ENCODE measurements around the gene GTPBP4. TPM values are rescaled to one million over a fixed set of nuclear protein-coding genes. Genes with fewer than 3 reads are reported as not detected.
"Not testable (repeated sequence)": the region's sequence is repeated elsewhere in the genome, so short reads cannot be mapped to it uniquely, and the experiment has no call there.

GTPBP4 gene
- total RNA-seq, 1 donor from 2014 or later, result 27.8 TPM

- DNase-seq (no peak), ATAC-seq (no peak)
- intact Hi-C loops (cut with micrococcal nuclease), result no loop called here
Observed at GRCh38 chr10:1047937-1048336, 59.7 kb downstream of the GTPBP4 start.

GRCh38 chr10:1048349-1048731, 60.1 kb downstream of the GTPBP4 start:
- ATAC-seq (peak; percentile 34), DNase-seq (peak; percentile 61)
- intact Hi-C loops (cut with micrococcal nuclease), result no loop called here

DNA sequence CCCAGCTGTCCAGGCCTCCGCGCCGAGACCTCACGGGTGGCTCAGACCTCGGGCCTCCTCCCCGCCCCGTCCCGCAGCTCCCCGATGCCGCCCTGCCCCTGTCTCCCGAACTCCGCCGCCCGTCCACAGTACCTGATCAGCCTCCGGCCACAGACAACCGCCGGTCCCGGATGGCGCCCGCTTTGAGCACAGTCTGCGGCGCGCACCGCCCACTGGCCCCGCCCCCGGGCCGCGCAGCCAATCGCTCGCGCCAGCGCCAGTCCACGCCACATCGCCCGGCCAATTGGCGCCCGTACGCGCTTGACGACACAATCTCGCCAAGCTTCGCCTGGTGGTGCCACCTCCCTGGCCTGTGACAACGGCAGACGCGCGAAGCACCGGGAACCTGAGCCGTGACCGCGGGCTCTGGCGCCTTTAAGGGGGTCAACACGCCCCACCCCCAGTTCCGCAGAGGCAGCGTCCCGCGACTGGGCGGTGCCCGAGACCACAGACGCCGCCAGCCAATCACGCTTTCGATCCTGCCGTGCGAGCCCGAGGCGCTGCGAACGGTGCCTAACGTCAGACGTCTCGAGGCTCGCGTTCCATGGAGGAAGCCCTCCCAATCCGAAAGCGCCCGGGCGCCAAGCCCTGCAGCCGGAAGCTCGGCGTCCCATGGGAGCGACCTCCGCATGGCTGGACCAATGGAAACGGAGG, 60.6 kb downstream of the GTPBP4 start, which contains the start of gene IDI1:
TSS of gene IDI1 (minus strand) at position 388 of the 693 bp plus-strand sequence. CDS start at position 272, 116 bp downstream.
- DNase-seq, result peak; percentile 98
- intact Hi-C loops (cut with micrococcal nuclease), result no loop called here

GRCh38 chr10:1049425-1049958, 61.3 kb downstream of the GTPBP4 start:
- no peak for ATAC-seq
- no peak for DNase-seq
- intact Hi-C loops (cut with micrococcal nuclease), result no loop called here

More for the DNA sequence above, 60.6 kb downstream of the GTPBP4 start, which contains the start of gene IDI1:
- peak; percentile 95 for ATAC-seq

GRCh38 chr10:1050145-1050544, 61.9 kb downstream of the GTPBP4 start:
- intact Hi-C loops (cut with micrococcal nuclease), result loop anchor here (5.0 kb wide), 1 partner anchor 63 kb away; the partner anchor contains the start of gene GTPBP4
- DNase-seq (no peak), ATAC-seq (no peak)

GRCh38 chr10:1050554-1050953, 62.3 kb downstream of the GTPBP4 start:
- ATAC-seq (no peak), DNase-seq (no peak)
- intact Hi-C loops (cut with micrococcal nuclease), result loop anchor here (5.0 kb wide), 1 partner anchor 63 kb away; the partner anchor contains the start of gene GTPBP4

DNA sequence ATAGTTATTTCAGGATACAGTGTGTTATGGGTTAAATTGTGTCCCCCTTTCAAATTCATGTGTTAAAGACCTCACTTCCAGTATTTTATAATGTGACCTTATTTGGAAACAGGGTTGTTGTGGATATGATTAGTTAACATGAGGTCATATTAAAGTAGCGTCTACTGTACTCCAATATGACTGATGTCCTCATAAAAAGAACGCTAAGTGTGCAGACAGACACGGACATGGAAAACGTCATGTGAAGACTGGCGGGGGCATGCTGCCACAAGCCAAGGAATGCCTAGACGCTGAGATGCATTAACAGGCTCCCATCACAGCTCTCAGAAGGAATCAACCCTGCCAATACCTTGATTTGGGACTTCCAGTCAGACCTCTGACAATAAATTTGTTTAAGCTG, 66.5 kb downstream of the GTPBP4 start:
- DNase-seq (no peak), ATAC-seq (no peak)
- intact Hi-C loops (cut with micrococcal nuclease), result loop anchor here (5.0 kb wide), 1 partner anchor 67 kb away; the partner anchor contains the start of gene GTPBP4

DNA sequence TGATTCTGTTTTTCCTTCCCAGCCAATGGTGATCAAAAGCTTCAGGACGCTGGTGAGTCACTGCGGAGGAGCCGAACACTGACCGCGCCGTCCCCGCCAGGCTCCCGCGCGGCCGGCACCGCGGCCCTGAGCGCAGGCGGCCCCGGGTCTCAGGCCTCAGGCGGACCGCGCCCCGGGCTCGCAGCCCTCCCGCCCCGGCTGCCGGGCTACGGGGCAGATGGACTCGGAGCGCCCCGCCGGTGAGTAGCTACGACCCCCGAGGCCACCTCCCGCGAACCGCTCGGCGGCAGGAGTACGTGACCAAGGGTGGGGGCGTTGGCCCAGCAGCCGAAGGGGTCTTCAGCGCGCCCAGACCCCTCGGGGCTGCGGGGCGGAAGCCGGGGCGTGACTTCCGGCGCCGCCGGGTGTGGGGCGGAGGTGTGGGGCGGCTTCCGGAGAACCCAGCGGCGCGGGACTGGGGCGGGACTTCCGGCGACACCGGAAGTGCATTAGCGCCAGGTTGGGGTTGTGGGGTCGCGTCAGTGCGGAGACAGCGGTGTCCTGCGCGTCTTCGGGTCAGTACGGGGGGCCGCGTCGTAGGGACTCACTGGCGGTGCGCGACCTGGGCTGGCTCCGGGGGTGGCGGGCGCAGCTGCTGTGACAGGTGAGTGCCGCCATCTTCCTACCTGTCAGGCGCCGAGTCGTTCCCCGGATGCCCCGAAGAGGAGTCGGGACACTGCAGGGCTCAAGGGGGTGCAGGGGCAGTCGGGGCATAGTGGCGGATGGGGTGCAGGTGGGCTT, 68.3 kb downstream of the GTPBP4 start, which contains the start of gene WDR37:
TSS of gene WDR37 (plus strand) at position 60 of the 780 bp plus-strand sequence. CDS start 15,771 bp downstream, outside the sequence.
- ATAC-seq, result peak; percentile 96
- intact Hi-C loops (cut with micrococcal nuclease), result no loop called here
- peak; percentile 94 for DNase-seq

GRCh38 chr10:1057106-1057657, 68.9 kb downstream of the GTPBP4 start:
- intact Hi-C loops (cut with micrococcal nuclease), result no loop called here
- no peak for DNase-seq
- peak; percentile 27 for ATAC-seq

- intact Hi-C loops (cut with micrococcal nuclease), result no loop called here
- DNase-seq (peak; percentile 62), ATAC-seq (peak; percentile 66)
Observed at GRCh38 chr10:1058017-1058416, 69.8 kb downstream of the GTPBP4 start.

DNA sequence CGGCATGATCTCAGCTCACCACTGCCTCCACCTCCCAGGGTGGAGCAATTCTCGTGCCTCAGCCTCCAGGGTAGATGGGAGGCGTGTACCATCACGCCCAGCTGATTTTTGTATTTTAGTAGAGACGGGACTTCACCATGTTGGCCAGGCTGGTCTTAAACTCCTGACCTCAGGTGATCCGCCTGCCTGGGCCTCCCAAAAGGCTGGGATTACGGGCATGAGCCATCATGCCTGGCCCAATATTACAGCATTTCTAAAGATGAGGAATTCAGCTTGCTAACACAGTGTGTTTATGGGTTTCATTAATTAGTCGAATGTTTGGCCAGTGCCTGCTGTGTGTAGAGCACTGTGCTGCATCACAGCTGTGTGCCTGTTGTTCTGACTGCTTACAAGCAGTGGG, 71.7 kb downstream of the GTPBP4 start:
- ATAC-seq, result no peak
- intact Hi-C loops (cut with micrococcal nuclease), result no loop called here

GRCh38 chr10:1061930-1062774, 73.9 kb downstream of the GTPBP4 start:
- ATAC-seq (no peak), DNase-seq (no peak)
- intact Hi-C loops (cut with micrococcal nuclease), result no loop called here

More for the DNA sequence above, 71.7 kb downstream of the GTPBP4 start:
- no peak for DNase-seq

DNA sequence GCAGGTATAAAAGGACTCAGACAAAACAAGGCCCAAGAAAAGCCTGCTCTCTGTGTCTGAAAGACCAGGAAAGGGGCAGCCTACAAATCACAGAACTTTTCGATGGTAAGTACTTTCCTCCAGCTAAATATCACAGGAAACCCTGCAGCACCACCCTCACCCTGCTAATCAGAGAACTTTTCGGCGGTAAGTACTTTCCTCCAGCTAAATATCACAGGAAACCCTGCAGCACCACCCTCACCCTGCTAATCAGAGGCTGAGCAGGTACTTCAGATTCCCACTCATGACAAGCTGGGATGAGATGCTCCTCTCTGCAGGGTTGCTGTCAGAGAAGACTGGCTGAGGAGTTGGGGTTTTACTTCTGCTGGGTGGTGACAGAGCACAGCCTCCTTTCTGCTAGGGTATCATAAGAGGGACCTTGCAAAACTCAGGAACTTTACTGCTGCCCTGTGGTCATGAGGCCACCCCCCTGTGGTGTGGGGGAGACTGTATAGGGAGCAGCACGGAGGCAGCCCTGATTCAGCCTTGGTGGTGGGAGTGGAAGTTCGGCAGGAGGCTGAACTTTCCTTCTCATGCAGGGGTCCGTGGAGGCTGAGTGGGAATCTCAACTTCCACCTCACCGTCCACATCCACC, 75.1 kb downstream of the GTPBP4 start:
- DNase-seq, result no peak
- ATAC-seq, result peak; percentile 20
- intact Hi-C loops (cut with micrococcal nuclease), result no loop called here

GRCh38 chr10:1064964-1065247, 76.7 kb downstream of the GTPBP4 start:
- intact Hi-C loops (cut with micrococcal nuclease), result no loop called here
- ATAC-seq (no peak), DNase-seq (no peak)

DNA sequence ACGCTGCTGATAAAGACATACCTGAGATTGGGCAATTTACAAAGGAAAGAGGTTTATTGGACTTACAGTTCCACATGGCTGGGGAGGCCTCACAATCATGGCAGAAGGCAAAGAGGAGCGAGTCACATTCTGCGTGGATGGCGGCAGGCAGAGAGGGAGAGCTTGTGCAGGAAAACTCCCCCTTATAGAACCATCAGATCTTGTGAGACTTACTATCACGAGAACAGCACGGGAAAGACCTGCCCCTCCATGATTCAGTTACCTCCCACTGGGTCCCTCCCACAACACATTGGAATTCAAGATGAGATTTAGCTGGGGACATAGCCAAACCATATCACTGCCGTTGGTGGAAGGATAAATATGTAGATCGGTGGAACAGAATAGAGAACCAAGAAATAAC, 78.5 kb downstream of the GTPBP4 start:
- DNase-seq; ATAC-seq; intact Hi-C loops (cut with micrococcal nuclease): not testable (repeated sequence)

DNA sequence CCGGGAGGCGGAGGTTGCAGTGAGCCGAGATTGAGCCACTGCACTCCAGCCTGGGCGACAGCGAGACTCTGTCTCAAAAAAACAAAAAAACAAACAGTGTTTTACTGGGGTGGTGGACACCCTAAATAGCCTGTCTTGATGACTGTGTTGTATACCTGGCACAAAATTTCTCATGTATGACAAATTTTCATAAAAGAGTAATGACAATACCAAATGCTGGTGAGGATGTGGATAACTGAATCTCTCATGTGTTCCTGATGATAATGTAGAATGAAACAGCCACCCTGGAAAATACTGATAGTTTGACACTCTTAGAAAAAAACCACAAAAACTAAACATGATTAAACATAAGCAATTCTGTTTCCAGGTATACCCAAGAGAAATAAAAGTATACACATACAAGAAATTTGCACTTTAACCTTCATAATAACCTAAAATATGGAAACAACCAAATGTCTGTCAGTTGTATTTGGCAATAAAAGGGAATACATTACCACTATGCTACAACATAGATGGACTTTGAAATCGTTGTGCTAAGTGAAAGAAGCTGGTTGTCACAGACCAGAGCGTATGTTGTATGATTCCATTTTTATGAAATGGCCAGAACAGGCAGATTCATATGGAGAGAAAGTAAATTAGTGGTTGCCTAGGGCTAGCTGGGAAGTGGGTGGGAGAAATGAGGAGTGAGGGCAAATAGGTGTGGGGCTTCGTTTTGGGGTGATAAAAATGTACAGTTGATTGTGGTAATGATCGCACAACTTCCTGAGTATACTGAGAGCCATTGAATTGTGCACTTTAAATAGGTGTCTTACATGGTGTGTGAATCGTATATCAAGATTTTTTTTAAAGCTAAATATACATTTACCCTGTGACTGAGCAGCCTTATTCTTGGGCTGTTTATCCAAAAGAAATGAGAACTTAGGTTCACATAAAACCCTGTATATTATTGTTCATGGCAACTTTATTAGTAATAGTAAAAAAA, 80.4 kb downstream of the GTPBP4 start:
- intact Hi-C loops (cut with micrococcal nuclease), result no loop called here
- no peak for DNase-seq
- ATAC-seq, result no peak
